GM06990 (cell line): Measurements from ENCODE around the gene SOX5.

Experiments used
- DNase-seq: peaks from one replicate; pipeline ENCODE4 v3.0.0-alpha.2; 2011; ENCODE audit not compliant: insufficient read length; ENCODE audit errors: extremely low read depth
- H3K27me3 ChIP-seq: replicated peaks from 2 replicates; pipeline ENCODE4 v1.6.0; 2011; ENCODE audit warnings: low read length; ENCODE audit not compliant: control insufficient read depth, insufficient read depth
- H3K36me3 ChIP-seq: 2 replicates; pipeline ENCODE4 v1.5.1; 2011; ENCODE audit warnings: low read length; ENCODE audit not compliant: control insufficient read depth, insufficient read depth
- H3K4me3 ChIP-seq: replicated peaks from 2 replicates; pipeline ENCODE4 v1.5.1; 2011; ENCODE audit warnings: low read depth, mild to moderate bottlenecking, control low read depth, low read length
- TF ChIP-seq, protein P1 (sequence below): IDR thresholded peaks from 2 replicates; pipeline ENCODE4 v1.5.1; 2011; ENCODE audit warnings: low read length, control low read depth, mild to moderate bottlenecking, inconsistent platforms; ENCODE audit not compliant: insufficient read depth, poor library complexity, severe bottlenecking

SOX5 gene

DNA sequence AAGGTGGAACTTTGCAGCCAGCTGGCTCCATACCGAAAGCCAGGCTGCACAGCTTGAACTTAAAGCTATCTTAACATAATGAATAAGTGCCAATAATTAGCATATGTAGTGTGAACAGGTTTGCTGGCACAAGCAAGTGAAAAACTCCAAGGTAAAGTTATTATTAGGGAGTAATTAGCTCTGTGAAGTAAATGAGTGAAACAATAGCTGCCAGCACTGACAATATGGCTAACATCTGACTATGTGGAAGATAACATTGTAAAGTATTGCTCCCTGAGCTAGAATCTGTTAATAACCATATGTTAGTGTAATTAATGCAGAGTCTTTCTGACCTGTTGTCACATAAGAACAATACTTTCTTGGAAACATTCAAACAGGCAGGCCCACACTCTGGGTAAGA lies 246.4 kb downstream of the SOX5 start:
- Histone ChIP-seq H3K4me3 (no peak overlapping the region), H3K27me3 (no peaks in the 10 kb centered on the region), H3K36me3 (no peaks in the 10 kb centered on the region)
- no peak for DNase-seq
- TF ChIP-seq, protein P1, sequence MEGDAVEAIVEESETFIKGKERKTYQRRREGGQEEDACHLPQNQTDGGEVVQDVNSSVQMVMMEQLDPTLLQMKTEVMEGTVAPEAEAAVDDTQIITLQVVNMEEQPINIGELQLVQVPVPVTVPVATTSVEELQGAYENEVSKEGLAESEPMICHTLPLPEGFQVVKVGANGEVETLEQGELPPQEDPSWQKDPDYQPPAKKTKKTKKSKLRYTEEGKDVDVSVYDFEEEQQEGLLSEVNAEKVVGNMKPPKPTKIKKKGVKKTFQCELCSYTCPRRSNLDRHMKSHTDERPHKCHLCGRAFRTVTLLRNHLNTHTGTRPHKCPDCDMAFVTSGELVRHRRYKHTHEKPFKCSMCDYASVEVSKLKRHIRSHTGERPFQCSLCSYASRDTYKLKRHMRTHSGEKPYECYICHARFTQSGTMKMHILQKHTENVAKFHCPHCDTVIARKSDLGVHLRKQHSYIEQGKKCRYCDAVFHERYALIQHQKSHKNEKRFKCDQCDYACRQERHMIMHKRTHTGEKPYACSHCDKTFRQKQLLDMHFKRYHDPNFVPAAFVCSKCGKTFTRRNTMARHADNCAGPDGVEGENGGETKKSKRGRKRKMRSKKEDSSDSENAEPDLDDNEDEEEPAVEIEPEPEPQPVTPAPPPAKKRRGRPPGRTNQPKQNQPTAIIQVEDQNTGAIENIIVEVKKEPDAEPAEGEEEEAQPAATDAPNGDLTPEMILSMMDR = no peak

DNA sequence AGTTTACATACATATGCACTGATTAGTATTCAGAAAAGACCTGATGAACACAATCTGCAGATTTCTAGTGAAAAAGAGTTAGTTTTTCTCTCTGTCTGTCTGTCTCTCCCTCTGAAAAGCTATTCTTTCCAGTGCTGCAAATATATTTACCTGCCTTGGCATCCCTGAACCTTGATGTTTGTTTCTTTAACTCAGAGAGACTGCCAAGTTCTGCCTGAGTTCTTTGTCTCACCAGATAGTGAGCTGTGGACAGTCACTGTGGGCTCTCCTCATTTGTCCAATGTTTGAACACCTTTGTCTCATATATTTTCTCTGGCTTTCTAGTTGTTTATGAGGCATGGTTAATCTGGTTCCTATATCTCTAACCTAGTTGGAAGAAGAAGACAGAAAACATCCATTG lies 250.4 kb downstream of the SOX5 start:
- DNase-seq = no peak

DNA sequence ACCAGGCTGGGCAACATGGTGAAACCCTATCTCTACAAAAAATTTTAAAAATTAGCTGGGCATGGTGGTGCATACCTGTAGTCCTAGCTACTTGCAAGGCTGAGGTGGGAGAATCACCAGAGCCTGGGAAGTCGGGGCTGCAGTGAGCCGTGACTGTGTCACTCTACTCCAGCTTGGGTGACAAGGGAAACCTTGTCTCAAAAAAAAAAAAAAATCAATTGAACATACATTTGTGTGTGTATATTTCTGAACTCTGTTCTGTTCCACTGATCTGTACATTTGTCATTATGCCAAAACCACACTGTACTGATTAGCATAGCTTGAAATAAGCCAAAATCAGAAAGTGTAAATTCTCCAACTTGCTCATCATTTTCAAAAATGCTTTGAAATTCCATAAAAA lies 254.6 kb downstream of the SOX5 start:
- H3K36me3 ChIP-seq = no peaks in the 10 kb centered on the region
- H3K4me3 ChIP-seq = no peak overlapping the region
- H3K27me3 ChIP-seq = no peaks in the 10 kb centered on the region
- TF ChIP-seq, protein P1 = no peak
- no peak for DNase-seq

More for the DNA sequence above, 250.4 kb downstream of the SOX5 start:
- TF ChIP-seq, protein P1 = no peak
- H3K27me3 ChIP-seq = no peaks in the 10 kb centered on the region
- no peak overlapping the region for H3K4me3 ChIP-seq
- no peaks in the 10 kb centered on the region for H3K36me3 ChIP-seq

DNA sequence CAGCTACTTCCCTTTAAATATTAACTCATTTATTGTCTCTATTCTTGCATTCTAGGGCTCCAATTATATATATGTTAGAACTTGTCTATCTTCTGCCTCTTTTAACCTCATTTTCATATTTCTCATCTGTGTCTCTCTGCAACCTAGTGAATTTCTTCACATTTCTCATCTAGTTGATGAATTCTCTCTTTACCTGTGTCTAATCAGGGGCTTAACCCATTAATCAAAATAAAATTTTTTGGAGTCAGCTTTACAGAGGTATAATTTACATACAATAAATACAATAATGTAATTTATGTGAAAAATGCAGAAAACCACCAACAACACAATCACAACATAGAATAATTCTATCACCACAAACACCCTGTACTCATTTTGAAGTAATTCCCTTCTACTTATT lies 255.2 kb downstream of the SOX5 start:
- H3K4me3 ChIP-seq = no peak overlapping the region
- TF ChIP-seq, protein P1 = no peak
- H3K27me3 ChIP-seq = no peaks in the 10 kb centered on the region
- no peaks in the 10 kb centered on the region for H3K36me3 ChIP-seq
- no peak for DNase-seq

DNA sequence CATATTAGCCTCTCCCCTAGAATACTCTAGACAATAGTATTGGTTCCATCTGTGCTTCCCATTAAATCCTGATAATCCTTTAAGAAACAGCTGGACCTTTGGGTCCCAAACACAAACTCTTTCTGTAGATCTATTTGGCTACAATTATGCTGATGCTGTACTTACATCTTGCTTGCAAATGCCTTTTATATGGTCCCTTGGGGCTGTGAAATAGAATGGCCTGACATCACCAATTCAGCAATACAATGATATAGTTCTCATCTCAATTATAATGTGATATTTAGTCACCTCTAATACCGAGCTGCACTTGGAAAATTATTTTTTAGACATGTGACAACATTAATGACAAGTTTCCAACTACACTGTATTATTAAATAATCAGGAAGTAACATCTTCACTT lies 261.5 kb downstream of the SOX5 start:
- DNase-seq = no peak
- H3K27me3 ChIP-seq = no peaks in the 10 kb centered on the region
- H3K4me3 ChIP-seq = no peak overlapping the region
- H3K36me3 ChIP-seq = no peaks in the 10 kb centered on the region
- TF ChIP-seq, protein P1 = no peak

DNA sequence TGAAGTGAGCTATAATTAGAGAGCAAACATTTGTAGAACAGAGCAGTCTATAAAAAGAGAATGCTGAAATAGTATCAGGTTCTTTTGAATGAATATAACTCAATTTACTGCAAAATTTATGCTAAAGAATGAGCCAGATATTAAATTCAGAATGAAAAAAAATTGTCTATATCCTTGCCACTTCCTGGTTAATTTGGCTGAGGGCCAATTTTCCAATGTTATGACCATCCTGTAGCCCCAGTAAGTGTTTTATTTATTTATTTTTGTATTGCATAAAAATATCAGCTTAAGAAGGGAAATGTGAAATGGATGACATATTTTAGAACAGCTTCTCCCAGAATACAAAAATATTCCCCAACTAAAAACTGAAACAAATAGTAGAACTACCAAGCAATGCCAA lies 263.4 kb downstream of the SOX5 start:
- DNase-seq = no peak
- TF ChIP-seq, protein P1 = no peak
- H3K27me3 ChIP-seq = no peaks in the 10 kb centered on the region
- H3K4me3 ChIP-seq = no peak overlapping the region
- no peaks in the 10 kb centered on the region for H3K36me3 ChIP-seq
